ENCODE data around the gene RBP3. TPM values are rescaled to one million over a fixed set of nuclear protein-coding genes. Genes with fewer than 3 reads are reported as not detected.

Gene RBP3
- total RNA-seq, 6 experiments from 2014 or later = not detected

- no peak for TF ChIP-seq CTCF (IDR thresholded peaks at IDR 0.05)
- Mint-ChIP-seq H3K9me3 (no peaks in the 10 kb centered on the region), H3K27me3 (ENCODE audit: insufficient read depth) (peaks cover 20% of the 10 kb centered on the region), H3K4me3 (no peak overlapping the region), H3K36me3 (ENCODE audit: low read depth) (no peaks in the 10 kb centered on the region), H3K4me1 (ENCODE audit: low read depth) (peaks cover 13% of the 10 kb centered on the region), H3K27ac (no peak overlapping the region)
- DNase-seq = no peak
These were observed 14.6 kb upstream of the RBP3 start for GRCh38 chr10:47333532-47333931.

- DNase-seq = no peak
- Mint-ChIP-seq H3K36me3 (ENCODE audit: low read depth) (no peaks in the 10 kb centered on the region), H3K4me3 (no peak overlapping the region), H3K4me1 (ENCODE audit: low read depth) (peaks cover 13% of the 10 kb centered on the region), H3K27ac (no peak overlapping the region), H3K27me3 (ENCODE audit: insufficient read depth) (peaks cover 28% of the 10 kb centered on the region), H3K9me3 (no peaks in the 10 kb centered on the region)
- no peak for TF ChIP-seq CTCF (IDR thresholded peaks at IDR 0.05)
These were observed 13.5 kb upstream of the RBP3 start for GRCh38 chr10:47334466-47335295.

GRCh38 chr10:47335906-47336305 lies 12.3 kb upstream of the RBP3 start:
- Mint-ChIP-seq H3K4me3 (no peak overlapping the region), H3K27me3 (ENCODE audit: insufficient read depth) (peaks cover 27% of the 10 kb centered on the region), H3K9me3 (no peaks in the 10 kb centered on the region), H3K4me1 (ENCODE audit: low read depth) (peaks cover 13% of the 10 kb centered on the region), H3K36me3 (ENCODE audit: low read depth) (no peaks in the 10 kb centered on the region), H3K27ac (no peak overlapping the region)
- no peak for DNase-seq
- no peak for TF ChIP-seq CTCF (IDR thresholded peaks at IDR 0.05)

GRCh38 chr10:47336387-47337134 lies 11.6 kb upstream of the RBP3 start:
- Mint-ChIP-seq H3K9me3 (no peaks in the 10 kb centered on the region), H3K27ac (no peak overlapping the region), H3K27me3 (ENCODE audit: insufficient read depth) (peaks cover 24% of the 10 kb centered on the region), H3K4me3 (no peak overlapping the region), H3K36me3 (ENCODE audit: low read depth) (no peaks in the 10 kb centered on the region), H3K4me1 (ENCODE audit: low read depth) (peaks cover 13% of the 10 kb centered on the region)
- TF ChIP-seq CTCF (IDR thresholded peaks at IDR 0.05) = no peak
- DNase-seq = peak; percentile 22

GRCh38 chr10:47337310-47337709 lies 10.9 kb upstream of the RBP3 start:
- peaks cover 17% of the 10 kb centered on the region for H3K27me3 Mint-ChIP-seq (ENCODE audit: insufficient read depth)
- H3K27ac Mint-ChIP-seq = no peak overlapping the region
- no peaks in the 10 kb centered on the region for H3K9me3 Mint-ChIP-seq
- H3K4me1 Mint-ChIP-seq (ENCODE audit: low read depth) = peaks cover 13% of the 10 kb centered on the region
- no peak for DNase-seq
- no peaks in the 10 kb centered on the region for H3K36me3 Mint-ChIP-seq (ENCODE audit: low read depth)
- TF ChIP-seq CTCF (IDR thresholded peaks at IDR 0.05) = no peak
- H3K4me3 Mint-ChIP-seq = no peak overlapping the region
